ENCODE results near the gene NAIF1. TPM values are rescaled to one million over a fixed set of nuclear protein-coding genes. Genes with fewer than 3 reads are reported as not detected.
"Not testable (repeated sequence)": the region's sequence is repeated elsewhere in the genome, so short reads cannot be mapped to it uniquely, and the experiment has no call there.

NAIF1 gene
- total RNA-seq, 6 experiments from 2014 or later: 3.9 to 6.8 (median 5.7) TPM

DNA sequence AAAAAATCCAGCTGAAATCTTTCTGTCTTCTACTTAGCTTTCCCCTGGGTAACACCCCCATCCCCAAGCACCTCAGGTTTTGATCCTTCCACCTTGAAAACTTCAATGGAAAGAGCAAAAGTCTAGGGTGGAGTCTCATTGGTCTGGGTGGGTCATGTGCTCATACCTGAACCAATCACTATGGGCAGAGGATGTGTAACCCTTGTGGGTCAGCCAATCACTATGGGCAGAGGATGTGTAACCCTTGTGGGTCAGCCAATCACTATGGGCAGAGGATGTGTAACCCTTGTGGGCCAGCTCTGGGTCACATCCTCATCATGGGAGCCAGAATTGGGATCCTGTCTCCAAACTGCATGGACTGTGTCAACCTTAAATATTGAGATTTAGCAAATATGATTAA is 18.5 kb downstream of the NAIF1 start:
- Histone ChIP-seq H3K4me1 (peaks cover 0 to 11% (median 2%) of the 10 kb centered on the region in 4 donors), H3K9me3 (no peaks in the 10 kb centered on the region), H3K4me3 (no peak overlapping the region), H3K27ac (no peak overlapping the region), H3K36me3 (no peaks in the 10 kb centered on the region), H3K27me3 (no peaks in the 10 kb centered on the region)
- TF ChIP-seq POLR2A (IDR thresholded peaks at IDR 0.05): no peak
- TF ChIP-seq, protein P1, sequence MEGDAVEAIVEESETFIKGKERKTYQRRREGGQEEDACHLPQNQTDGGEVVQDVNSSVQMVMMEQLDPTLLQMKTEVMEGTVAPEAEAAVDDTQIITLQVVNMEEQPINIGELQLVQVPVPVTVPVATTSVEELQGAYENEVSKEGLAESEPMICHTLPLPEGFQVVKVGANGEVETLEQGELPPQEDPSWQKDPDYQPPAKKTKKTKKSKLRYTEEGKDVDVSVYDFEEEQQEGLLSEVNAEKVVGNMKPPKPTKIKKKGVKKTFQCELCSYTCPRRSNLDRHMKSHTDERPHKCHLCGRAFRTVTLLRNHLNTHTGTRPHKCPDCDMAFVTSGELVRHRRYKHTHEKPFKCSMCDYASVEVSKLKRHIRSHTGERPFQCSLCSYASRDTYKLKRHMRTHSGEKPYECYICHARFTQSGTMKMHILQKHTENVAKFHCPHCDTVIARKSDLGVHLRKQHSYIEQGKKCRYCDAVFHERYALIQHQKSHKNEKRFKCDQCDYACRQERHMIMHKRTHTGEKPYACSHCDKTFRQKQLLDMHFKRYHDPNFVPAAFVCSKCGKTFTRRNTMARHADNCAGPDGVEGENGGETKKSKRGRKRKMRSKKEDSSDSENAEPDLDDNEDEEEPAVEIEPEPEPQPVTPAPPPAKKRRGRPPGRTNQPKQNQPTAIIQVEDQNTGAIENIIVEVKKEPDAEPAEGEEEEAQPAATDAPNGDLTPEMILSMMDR (IDR thresholded peaks at IDR 0.05): no peak
- intact Hi-C loops (cut with DNase I): no loop called here
- no peak for ATAC-seq
- DNase-seq: no peak

DNA sequence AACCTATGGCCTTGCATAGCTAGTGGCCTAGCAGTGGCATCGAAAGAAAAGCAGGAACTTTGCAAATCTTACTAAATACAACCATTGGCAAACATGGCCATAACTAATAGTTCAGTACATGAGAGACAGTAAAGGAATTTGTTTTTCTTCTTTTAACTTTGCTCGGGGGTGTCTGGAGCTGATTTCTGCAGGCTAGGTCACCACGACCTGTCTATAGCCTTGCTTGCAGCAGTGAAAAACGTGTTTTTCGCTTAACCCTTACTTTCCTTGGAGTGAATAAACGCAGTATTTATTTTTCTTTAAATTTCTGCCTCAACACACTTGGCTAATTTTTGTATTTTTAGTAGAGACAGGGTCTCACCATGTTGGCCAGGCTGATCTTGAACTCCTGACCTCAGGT is 19.9 kb downstream of the NAIF1 start:
- H3K36me3 ChIP-seq: no peaks in the 10 kb centered on the region
- 73% methylated on average over 6 of the region's 6 CpGs for WGBS (ENCODE audit: insufficient coverage, low coverage, low lambda C conversion rate, missing lambda C conversion rate)
- no peak for ATAC-seq
- H3K27ac ChIP-seq: no peak overlapping the region
- TF ChIP-seq POLR2A (IDR thresholded peaks at IDR 0.05): no peak
- no peaks in the 10 kb centered on the region for H3K27me3 ChIP-seq
- H3K4me3 ChIP-seq: no peak overlapping the region
- intact Hi-C loops (cut with DNase I): no loop called here
- no peak for DNase-seq
- peaks cover 0 to 17% (median 5%) of the 10 kb centered on the region in 4 donors for H3K4me1 ChIP-seq
- no peaks in the 10 kb centered on the region for H3K9me3 ChIP-seq

DNA sequence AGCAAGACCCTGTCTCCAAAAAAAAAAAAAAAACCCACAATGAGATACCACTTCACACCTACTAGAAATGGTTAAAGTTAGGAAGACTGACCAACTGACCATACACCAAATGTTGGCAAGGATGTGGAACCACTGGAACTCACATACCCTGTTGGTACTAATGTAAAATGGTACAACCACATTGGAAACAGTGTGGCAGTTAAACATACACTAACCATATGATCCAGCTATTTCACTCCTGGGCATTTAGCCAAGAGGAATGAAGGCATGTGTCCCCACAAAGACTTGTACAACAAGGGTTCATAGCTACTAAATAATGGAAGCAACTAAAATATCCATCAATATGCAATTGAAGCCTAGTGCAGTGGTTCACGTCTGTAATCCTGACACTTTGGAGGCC is 21.3 kb downstream of the NAIF1 start:
- Histone ChIP-seq H3K9me3 (no peaks in the 10 kb centered on the region), H3K27me3 (no peaks in the 10 kb centered on the region), H3K36me3 (no peaks in the 10 kb centered on the region), H3K4me3 (no peak overlapping the region), H3K27ac (no peak overlapping the region), H3K4me1 (peaks cover 0 to 10% (median 4%) of the 10 kb centered on the region in 4 donors)
- ATAC-seq: no peak
- DNase-seq: no peak
- 86% methylated on average over 1 of the region's 1 CpG for whole genome bisulfite sequencing (ENCODE audit: insufficient coverage, low coverage, low lambda C conversion rate, missing lambda C conversion rate)
- intact Hi-C loops (cut with DNase I): no loop called here
- TF ChIP-seq POLR2A (IDR thresholded peaks at IDR 0.05): no peak
- TF ChIP-seq, protein P1 (IDR thresholded peaks at IDR 0.05): no peak

DNA sequence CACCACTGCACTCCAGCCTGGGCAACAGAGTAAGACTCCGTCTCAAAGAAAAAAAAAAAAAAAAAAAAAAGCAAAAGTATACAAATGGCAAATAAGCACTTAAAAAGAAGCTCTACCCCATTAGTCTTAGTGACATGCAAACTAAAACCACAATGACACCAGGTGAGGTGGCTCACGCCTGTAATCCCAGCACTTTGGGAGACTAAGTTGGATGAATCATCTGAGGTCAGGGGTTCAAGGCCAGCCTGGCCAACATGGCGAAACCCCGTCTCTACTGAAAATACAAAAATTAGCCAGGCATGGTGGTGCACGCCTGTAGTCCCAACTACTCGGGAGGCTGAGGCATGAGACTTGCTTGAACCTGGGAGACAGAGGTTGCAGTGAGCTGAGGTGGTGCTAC is 21.7 kb downstream of the NAIF1 start:
- DNase-seq; H3K4me3 ChIP-seq; H3K27me3 ChIP-seq; ATAC-seq; H3K9me3 ChIP-seq; H3K36me3 ChIP-seq; H3K27ac ChIP-seq; intact Hi-C loops (cut with DNase I): not testable (repeated sequence)
- H3K4me1 ChIP-seq: peaks cover 0 to 10% (median 4%) of the 10 kb centered on the region in 4 donors
- 88% methylated on average over 3 of the region's 6 CpGs for WGBS (ENCODE audit: insufficient coverage, low coverage, low lambda C conversion rate, missing lambda C conversion rate)

GRCh38 chr9:128043467-128043868 is 23.7 kb downstream of the NAIF1 start:
- Histone ChIP-seq H3K4me3 (no peak overlapping the region), H3K27ac (peak overlapping the region; percentile 53 to 76 (median 75)), H3K4me1 (peaks cover 0 to 10% (median 4%) of the 10 kb centered on the region in 4 donors), H3K36me3 (no peaks in the 10 kb centered on the region), H3K27me3 (no peaks in the 10 kb centered on the region), H3K9me3 (no peaks in the 10 kb centered on the region)
- intact Hi-C loops (cut with DNase I): no loop called here
- TF ChIP-seq, protein P1 (IDR thresholded peaks at IDR 0.05): peak in 1 of 4 donors; percentile 17
- peak; percentile 27 for TF ChIP-seq POLR2A (IDR thresholded peaks at IDR 0.05)
- DNase-seq: peak; percentile 64 to 82 (median 78)
- peak; percentile 97 to 99 (median 98) for ATAC-seq
- no CpG with 5 or more reads among the region's 7 CpGs for WGBS (ENCODE audit: insufficient coverage, low coverage, low lambda C conversion rate, missing lambda C conversion rate)

DNA sequence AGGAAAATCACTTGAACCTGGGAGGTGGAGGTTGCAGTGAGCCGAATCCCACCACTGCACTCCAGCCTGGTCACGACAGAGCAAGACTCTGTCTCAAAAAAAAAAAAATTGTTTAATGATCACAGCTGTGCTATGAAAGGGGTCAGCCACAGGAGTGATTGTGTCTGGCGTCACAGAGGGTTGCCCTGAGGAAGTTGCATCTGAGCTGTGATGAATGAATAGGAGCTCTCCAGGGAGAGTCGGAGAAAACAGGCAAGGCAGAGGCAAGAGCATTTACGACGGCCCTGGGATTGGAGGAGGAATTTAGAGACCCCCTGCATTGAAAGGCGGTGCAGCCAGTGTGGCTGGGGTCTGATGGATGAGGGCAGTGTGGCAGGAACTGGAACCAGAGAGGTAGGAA is 25.1 kb downstream of the NAIF1 start:
- no peak overlapping the region for H3K27ac ChIP-seq
- H3K4me3 ChIP-seq: no peak overlapping the region
- intact Hi-C loops (cut with DNase I): no loop called here
- DNase-seq (no peak), ATAC-seq (no peak)
- TF ChIP-seq POLR2A (IDR thresholded peaks at IDR 0.05): no peak
- TF ChIP-seq, protein P1 (IDR thresholded peaks at IDR 0.05): no peak
- 82% methylated on average over 7 of the region's 7 CpGs for WGBS (ENCODE audit: insufficient coverage, low coverage, low lambda C conversion rate, missing lambda C conversion rate)
- no peaks in the 10 kb centered on the region for H3K9me3 ChIP-seq
- no peaks in the 10 kb centered on the region for H3K27me3 ChIP-seq
- H3K4me1 ChIP-seq: peaks cover 0 to 10% (median 4%) of the 10 kb centered on the region in 4 donors
- no peaks in the 10 kb centered on the region for H3K36me3 ChIP-seq

GRCh38 chr9:128040783-128041182 is 26.3 kb downstream of the NAIF1 start:
- 88% methylated on average over 2 of the region's 3 CpGs for WGBS (ENCODE audit: insufficient coverage, low coverage, low lambda C conversion rate, missing lambda C conversion rate)

DNA sequence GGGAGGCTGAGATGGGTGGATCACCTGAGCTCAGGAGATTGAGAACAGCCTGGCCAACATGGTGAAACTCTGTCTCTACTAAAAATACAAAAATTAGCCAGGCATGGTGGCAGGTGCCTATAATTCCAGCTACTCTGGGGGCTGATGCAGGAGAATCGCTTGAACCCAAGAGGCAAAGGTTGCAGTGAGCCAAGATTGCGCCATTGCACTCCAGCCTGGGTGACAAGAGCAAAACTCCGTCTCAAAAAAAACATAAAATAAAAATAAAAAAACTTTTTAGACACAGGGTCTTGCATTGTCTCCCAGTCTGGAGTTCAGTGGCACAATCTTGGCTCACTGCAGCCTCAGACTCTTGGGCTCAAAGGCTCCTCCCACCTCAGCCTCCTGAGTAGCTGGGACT is 30.6 kb downstream of the NAIF1 start:
- H3K27me3 ChIP-seq, ATAC-seq: not testable (repeated sequence)
- intact Hi-C loops (cut with DNase I): loop anchor here in 1 of 2 donors (5.0 kb wide), 1 partner anchor 94 kb away; no protein-coding TSS in a partner anchor

More at GRCh38 chr9:128040783-128041182, 26.3 kb downstream of the NAIF1 start:
- DNase-seq; intact Hi-C loops (cut with DNase I); H3K27me3 ChIP-seq; H3K27ac ChIP-seq; H3K36me3 ChIP-seq; H3K9me3 ChIP-seq; H3K4me3 ChIP-seq; ATAC-seq: not testable (repeated sequence)
- peaks cover 0 to 10% (median 4%) of the 10 kb centered on the region in 4 donors for H3K4me1 ChIP-seq

More for the DNA sequence above, 30.6 kb downstream of the NAIF1 start:
- DNase-seq, H3K9me3 ChIP-seq, H3K36me3 ChIP-seq, H3K4me3 ChIP-seq, H3K4me1 ChIP-seq, H3K27ac ChIP-seq: not testable (repeated sequence)
- 30% methylated on average over 3 of the region's 3 CpGs for WGBS (ENCODE audit: insufficient coverage, low coverage, low lambda C conversion rate, missing lambda C conversion rate)
